Type B pancreatic cell (in vitro differentiated cells): ENCODE results near the gene LHX5. TPM values are rescaled to one million over a fixed set of nuclear protein-coding genes. Genes with fewer than 3 reads are reported as not detected.

ENCODE experiments used
- DNase-seq: peaks from one replicate; pipeline ENCODE4 v3.0.0; 2021; ENCODE audit warnings: mixed read lengths; ENCODE audit not compliant: unreplicated experiment; ENCODE audit errors: extremely low spot score
- H3K27ac Mint-ChIP-seq: 2 replicates; pipeline ENCODE4 v1.8.0; 2021; ENCODE audit warnings: mild to moderate bottlenecking, mixed read lengths
- H3K27me3 Mint-ChIP-seq: 2 replicates; pipeline ENCODE4 v1.8.0; 2021; ENCODE audit warnings: mixed read lengths
- H3K36me3 Mint-ChIP-seq: 2 replicates; pipeline ENCODE4 v1.8.0; 2021; ENCODE audit warnings: mixed read lengths
- H3K4me1 Mint-ChIP-seq: one replicate; pipeline ENCODE4 v1.8.0; 2021; ENCODE audit warnings: mixed read lengths; ENCODE audit not compliant: unreplicated experiment
- H3K4me3 Mint-ChIP-seq: 2 replicates; pipeline ENCODE4 v1.8.0; 2021; ENCODE audit warnings: mild to moderate bottlenecking, mixed read lengths
- H3K9me3 Mint-ChIP-seq: 2 replicates; pipeline ENCODE4 v1.8.0; 2021; ENCODE audit warnings: mixed read lengths
- total RNA-seq: library from RNA; stranded (reverse); gene quantifications from 2 replicates; pipeline ENCODE4 v1.2.1, GENCODE V29; 2021; ENCODE audit warnings: low replicate concordance
- TF ChIP-seq, protein P1 (sequence below): fragments of 200-600 bp; sonication (generic); conservative IDR thresholded peaks from 2 replicates; pipeline ENCODE4 v1.5.0; 2021; ENCODE audit warnings: antibody characterized with exemption, mild to moderate bottlenecking

Gene LHX5
- total RNA-seq, 1 donor from 2014 or later = 0.12 TPM

DNA sequence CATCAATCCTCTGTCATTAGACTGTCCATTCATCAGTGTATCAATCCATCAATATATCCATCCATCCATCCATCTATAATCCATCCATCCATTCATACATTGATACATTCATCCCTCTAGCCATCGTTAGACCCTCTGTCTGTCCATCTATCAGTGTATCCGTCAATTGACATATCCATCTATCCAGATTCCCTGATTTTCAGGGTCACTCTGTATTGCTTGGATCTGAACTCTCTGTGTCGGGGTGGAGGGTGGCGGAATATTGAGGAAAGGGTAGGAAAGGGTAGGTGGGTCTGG is 32.4 kb downstream of the LHX5 start:
- TF ChIP-seq, protein P1, sequence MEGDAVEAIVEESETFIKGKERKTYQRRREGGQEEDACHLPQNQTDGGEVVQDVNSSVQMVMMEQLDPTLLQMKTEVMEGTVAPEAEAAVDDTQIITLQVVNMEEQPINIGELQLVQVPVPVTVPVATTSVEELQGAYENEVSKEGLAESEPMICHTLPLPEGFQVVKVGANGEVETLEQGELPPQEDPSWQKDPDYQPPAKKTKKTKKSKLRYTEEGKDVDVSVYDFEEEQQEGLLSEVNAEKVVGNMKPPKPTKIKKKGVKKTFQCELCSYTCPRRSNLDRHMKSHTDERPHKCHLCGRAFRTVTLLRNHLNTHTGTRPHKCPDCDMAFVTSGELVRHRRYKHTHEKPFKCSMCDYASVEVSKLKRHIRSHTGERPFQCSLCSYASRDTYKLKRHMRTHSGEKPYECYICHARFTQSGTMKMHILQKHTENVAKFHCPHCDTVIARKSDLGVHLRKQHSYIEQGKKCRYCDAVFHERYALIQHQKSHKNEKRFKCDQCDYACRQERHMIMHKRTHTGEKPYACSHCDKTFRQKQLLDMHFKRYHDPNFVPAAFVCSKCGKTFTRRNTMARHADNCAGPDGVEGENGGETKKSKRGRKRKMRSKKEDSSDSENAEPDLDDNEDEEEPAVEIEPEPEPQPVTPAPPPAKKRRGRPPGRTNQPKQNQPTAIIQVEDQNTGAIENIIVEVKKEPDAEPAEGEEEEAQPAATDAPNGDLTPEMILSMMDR = no peak
- Mint-ChIP-seq H3K27ac (no peak overlapping the region), H3K27me3 (peaks cover 24% of the 10 kb centered on the region), H3K9me3 (no peaks in the 10 kb centered on the region), H3K36me3 (no peaks in the 10 kb centered on the region), H3K4me3 (no peak overlapping the region), H3K4me1 (no peaks in the 10 kb centered on the region)
- no peak for DNase-seq

DNA sequence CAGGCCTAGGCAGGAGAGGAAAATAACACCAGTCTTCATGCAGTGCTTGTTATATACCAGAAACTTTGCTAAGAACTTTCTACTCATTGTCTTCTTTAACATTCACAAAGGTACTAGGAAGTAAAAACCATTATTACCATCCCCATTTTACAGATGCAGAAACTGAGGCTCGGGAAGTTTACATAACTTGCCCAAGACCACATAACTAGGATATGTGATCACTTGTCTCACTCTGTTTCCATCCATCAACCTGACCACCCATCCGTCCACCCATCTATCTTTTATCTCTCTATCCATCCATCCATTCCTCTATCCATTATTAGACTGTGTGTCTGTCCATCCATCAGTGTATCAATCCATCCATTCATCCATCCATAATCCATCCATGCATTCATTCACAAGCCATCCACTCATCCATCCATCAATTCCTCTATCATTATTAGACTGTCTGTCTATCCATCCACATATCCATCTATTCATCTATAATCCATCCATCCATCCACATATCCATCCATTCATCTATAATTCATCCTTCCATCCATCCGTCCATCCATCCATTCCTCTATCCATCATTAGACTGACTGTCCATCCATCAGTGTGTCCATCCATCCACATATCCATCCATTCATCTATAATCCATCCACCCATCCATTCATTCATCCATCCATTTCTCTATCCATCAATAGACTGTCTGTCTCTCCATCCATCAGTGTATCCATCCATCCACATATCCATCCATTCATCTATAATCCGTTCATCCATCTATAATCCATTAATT is 33.0 kb downstream of the LHX5 start:
- no peak for DNase-seq

DNA sequence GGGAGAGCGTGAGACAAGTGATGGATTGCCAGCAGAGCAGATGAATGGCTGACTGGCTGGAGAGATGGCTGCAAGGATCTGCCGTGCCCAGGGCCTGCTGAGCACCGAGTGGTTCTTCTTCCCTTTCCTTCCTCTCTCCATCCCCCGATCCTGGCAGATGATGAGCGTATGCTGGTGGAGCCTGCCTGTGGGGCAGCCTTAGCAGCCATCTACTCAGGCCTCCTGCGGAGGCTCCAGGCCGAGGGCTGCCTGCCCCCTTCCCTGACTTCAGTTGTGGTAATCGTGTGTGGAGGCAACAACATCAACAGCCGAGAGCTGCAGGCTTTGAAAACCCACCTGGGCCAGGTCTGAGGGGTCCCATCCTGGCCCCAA is 34.0 kb downstream of the LHX5 start:
- TF ChIP-seq, protein P1 = no peak
- H3K27me3 Mint-ChIP-seq = peaks cover 15% of the 10 kb centered on the region

More for the DNA sequence above, 33.0 kb downstream of the LHX5 start:
- no peaks in the 10 kb centered on the region for H3K9me3 Mint-ChIP-seq
- H3K36me3 Mint-ChIP-seq = no peaks in the 10 kb centered on the region
- no peak overlapping the region for H3K27ac Mint-ChIP-seq
- H3K4me1 Mint-ChIP-seq = no peaks in the 10 kb centered on the region
- H3K4me3 Mint-ChIP-seq = no peak overlapping the region
- H3K27me3 Mint-ChIP-seq = peaks cover 21% of the 10 kb centered on the region
- TF ChIP-seq, protein P1 = no peak

DNA sequence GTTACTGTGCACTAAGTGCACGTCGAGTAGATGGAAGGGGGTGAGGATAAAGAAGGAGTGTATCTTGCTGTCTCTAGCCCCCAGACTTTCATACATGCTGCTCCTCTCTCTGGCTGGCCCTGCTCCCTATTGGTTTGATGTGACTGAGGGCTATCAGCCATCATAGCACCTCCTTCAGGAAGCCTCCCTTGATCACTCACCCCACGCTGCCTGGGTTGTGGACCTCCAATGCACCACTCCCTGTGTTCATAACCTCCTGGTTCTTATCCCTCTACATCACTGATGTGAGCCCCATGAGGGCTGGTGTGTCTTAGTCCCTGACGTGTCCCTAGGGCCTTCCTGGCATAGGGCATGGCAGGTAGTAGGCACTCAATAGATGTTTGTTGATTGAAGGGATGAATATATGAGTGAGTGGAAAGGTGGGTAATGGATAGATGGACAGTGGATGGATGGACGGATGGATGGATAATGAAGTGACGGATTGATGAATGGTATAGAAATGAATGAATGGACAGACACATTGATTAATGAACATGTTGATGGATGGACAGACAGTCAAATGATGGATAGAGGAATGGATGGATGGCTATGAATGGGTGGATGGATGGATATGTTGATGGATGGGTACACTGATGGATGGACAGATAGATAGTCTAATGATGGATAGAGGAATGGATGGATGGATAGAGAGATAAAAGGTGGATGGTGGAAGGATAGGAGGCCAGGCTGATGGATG is 34.5 kb downstream of the LHX5 start:
- DNase-seq = no peak
- no peak overlapping the region for H3K4me3 Mint-ChIP-seq
- no peak overlapping the region for H3K27ac Mint-ChIP-seq
- H3K27me3 Mint-ChIP-seq = peaks cover 12% of the 10 kb centered on the region
- no peaks in the 10 kb centered on the region for H3K9me3 Mint-ChIP-seq
- H3K36me3 Mint-ChIP-seq = no peaks in the 10 kb centered on the region
- TF ChIP-seq, protein P1 = no peak
- no peaks in the 10 kb centered on the region for H3K4me1 Mint-ChIP-seq

More for the DNA sequence above, 34.0 kb downstream of the LHX5 start:
- no peaks in the 10 kb centered on the region for H3K9me3 Mint-ChIP-seq
- no peak for DNase-seq
- H3K4me3 Mint-ChIP-seq = no peak overlapping the region
- no peaks in the 10 kb centered on the region for H3K36me3 Mint-ChIP-seq
- no peak overlapping the region for H3K27ac Mint-ChIP-seq
- H3K4me1 Mint-ChIP-seq = no peaks in the 10 kb centered on the region

DNA sequence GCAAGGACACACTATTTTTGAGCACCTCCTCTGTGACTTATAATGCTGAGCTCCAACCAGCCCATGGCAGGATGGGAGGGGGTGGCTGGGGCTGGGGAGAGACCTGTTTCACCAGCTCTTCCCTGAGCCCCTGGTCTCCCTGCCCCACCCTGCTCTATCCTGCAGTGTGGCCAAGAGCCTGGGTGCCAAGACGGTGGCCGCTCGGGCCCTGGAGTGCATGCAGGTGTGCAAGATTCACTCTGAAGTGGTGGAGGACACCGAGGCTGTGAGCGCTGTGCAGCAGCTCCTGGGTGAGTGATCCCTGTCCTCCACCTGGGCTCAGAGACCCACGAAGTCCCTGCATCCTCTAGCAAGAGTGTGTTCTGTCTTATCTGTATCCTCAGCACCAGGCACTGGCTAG is 35.1 kb downstream of the LHX5 start:
- H3K4me1 Mint-ChIP-seq = no peaks in the 10 kb centered on the region
- DNase-seq = no peak
- H3K27ac Mint-ChIP-seq = no peak overlapping the region
- no peaks in the 10 kb centered on the region for H3K9me3 Mint-ChIP-seq
- H3K36me3 Mint-ChIP-seq = no peaks in the 10 kb centered on the region
- H3K4me3 Mint-ChIP-seq = no peak overlapping the region
- H3K27me3 Mint-ChIP-seq = peaks cover 8% of the 10 kb centered on the region
- TF ChIP-seq, protein P1 = no peak
